PC-3 (cell line): Measurements from ENCODE around the gene HNF4A. TPM values are rescaled to one million over a fixed set of nuclear protein-coding genes. Genes with fewer than 3 reads are reported as not detected.

ENCODE experiments used
- ATAC-seq: fragments of 200-7000 bp; cut with Tn5 transposase; 2 replicates; pipeline ENCODE4 v1.9.1; 2020; ENCODE audit warnings: mild to moderate bottlenecking, moderate library complexity
- BruUV-seq: library from RNA; stranded (reverse); fragments of 400-500 nt; replicated peaks from 2 replicates; lab custom pipeline; 2021; lab: Mats Ljungman, UMichigan
- CTCF ChIA-PET: fragments of 300-600 bp; sonication (Branson Sonifier 250); formaldehyde crosslinking; loops from one replicate; lab custom pipeline; 2022; ENCODE audit warnings: antibody characterized with exemption; lab: Charles Lee
- POLR2A ChIA-PET: fragments of 300-600 bp; sonication (Branson Sonifier 250); formaldehyde crosslinking; loops from one replicate; lab custom pipeline; 2022; ENCODE audit warnings: antibody characterized with exemption; ENCODE audit not compliant: unreplicated experiment; lab: Charles Lee
- DNase-seq: peaks from one replicate; pipeline ENCODE4 v3.0.0-alpha.2; 2015
- H2AFZ ChIP-seq: fragments of 300-600 bp; sonication (generic); 2 replicates; pipeline ENCODE4 v1.6.0; 2016; ENCODE audit warnings: antibody characterized with exemption, low read length
- H3F3A ChIP-seq: fragments of 300-600 bp; sonication (generic); one replicate; pipeline ENCODE4 v1.6.0; 2017; ENCODE audit warnings: antibody characterized with exemption, low read length, control low read depth, mild to moderate bottlenecking; ENCODE audit not compliant: unreplicated experiment
- H3K27ac ChIP-seq: fragments of 300-600 bp; sonication (generic); 2 replicates; pipeline ENCODE4 v1.5.1; 2016; ENCODE audit warnings: mild to moderate bottlenecking, low read length
- H3K27me3 ChIP-seq: fragments of 300-600 bp; sonication (generic); 2 replicates; pipeline ENCODE4 v1.6.1; 2016; ENCODE audit warnings: low read length, mixed read lengths
- H3K36me3 ChIP-seq: fragments of 300-600 bp; sonication (generic); 2 replicates; pipeline ENCODE4 v1.6.1; 2016; ENCODE audit warnings: low read depth, mixed run types, low read length, mixed read lengths
- H3K4me1 ChIP-seq: fragments of 300-600 bp; sonication (generic); 2 replicates; pipeline ENCODE4 v1.5.1; 2016; ENCODE audit warnings: low read length; ENCODE audit not compliant: insufficient read depth
- H3K4me2 ChIP-seq: fragments of 300-600 bp; sonication (generic); 2 replicates; pipeline ENCODE4 v1.6.0; 2016; ENCODE audit warnings: low read length
- H3K4me3 ChIP-seq: fragments of 300-600 bp; sonication (generic); 2 replicates; pipeline ENCODE4 v1.5.1; 2016; ENCODE audit warnings: mild to moderate bottlenecking, low read length, mixed read lengths
- H3K79me2 ChIP-seq: fragments of 300-600 bp; sonication (generic); 2 replicates; pipeline ENCODE4 v1.6.1; 2017; ENCODE audit warnings: low read length, mixed read lengths
- H3K9ac ChIP-seq: fragments of 300-600 bp; sonication (generic); 2 replicates; pipeline ENCODE4 v1.6.0; 2016; ENCODE audit warnings: mild to moderate bottlenecking, low read length
- H3K9me2 ChIP-seq: fragments of 300-600 bp; sonication (generic); replicated peaks from 2 replicates; pipeline ENCODE4 v1.6.1; 2016; ENCODE audit warnings: mixed run types, low read length, mixed read lengths
- H3K9me3 ChIP-seq: fragments of 300-600 bp; sonication (generic); 2 replicates; pipeline ENCODE4 v1.6.1; 2016; ENCODE audit warnings: low read length, mixed read lengths
- H4K20me1 ChIP-seq: fragments of 300-600 bp; sonication (generic); 2 replicates; pipeline ENCODE4 v1.6.1; 2016; ENCODE audit warnings: low read length, mixed read lengths
- CTCF ChIP-seq: fragments of 300-600 bp; sonication (generic); conservative IDR thresholded peaks from 2 replicates; pipeline ENCODE4 v1.5.1; 2017; ENCODE audit warnings: antibody characterized with exemption, low read depth, mild to moderate bottlenecking, low read length
- EZH2 ChIP-seq: fragments of 300-600 bp; sonication (generic); IDR thresholded peaks from one replicate; pipeline ENCODE4 v1.6.1; 2017; ENCODE audit warnings: antibody characterized with exemption, mild to moderate bottlenecking, low read length; ENCODE audit not compliant: unreplicated experiment
- EZH2phosphoT487 ChIP-seq: fragments of 300-600 bp; sonication (generic); IDR thresholded peaks from 2 replicates; pipeline ENCODE4 v1.6.1; 2018; ENCODE audit warnings: mild to moderate bottlenecking, antibody characterized with exemption, low read length, borderline replicate concordance
- intact Hi-C: fragments of 100-400 bp; cut with micrococcal nuclease; formaldehyde crosslinking; loops from 2 replicates; pipeline ENCODE4 v1.9.0; 2023
- total RNA-seq: library from RNA; depleted of rRNA; stranded (reverse); fragments of >200 nt; gene quantifications from 2 replicates; pipeline ENCODE4 v1.2.3, GENCODE V29; 2014

HNF4A gene
- total RNA-seq, 1 experiment from 2014 or later, result not detected

GRCh38 chr20:44445742-44446710 lies 90.5 kb downstream of the HNF4A start:
- ChIA-PET POLR2A (no interaction called here), CTCF (no interaction called here)
- H3K79me2 ChIP-seq, result no peaks in the 10 kb centered on the region
- H3K4me3 ChIP-seq, result no peak overlapping the region
- intact Hi-C loops, result no loop called here
- H3K9me3 ChIP-seq, result no peaks in the 10 kb centered on the region
- BruUV-seq, result no TSS peak
- DNase-seq (no peak), ATAC-seq (no peak)
- no peaks in the 10 kb centered on the region for H4K20me1 ChIP-seq
- no peaks in the 10 kb centered on the region for H3K27me3 ChIP-seq
- TF ChIP-seq EZH2phosphoT487, result no peak
- no peak for TF ChIP-seq CTCF
- no peak for TF ChIP-seq EZH2
- no peak overlapping the region for H3K4me2 ChIP-seq
- H2AFZ ChIP-seq, result no peak overlapping the region
- no peaks in the 10 kb centered on the region for H3F3A ChIP-seq
- H3K9me2 ChIP-seq, result no peaks in the 10 kb centered on the region
- H3K9ac ChIP-seq, result no peak overlapping the region
- no peak overlapping the region for H3K27ac ChIP-seq
- H3K4me1 ChIP-seq, result no peaks in the 10 kb centered on the region
- no peaks in the 10 kb centered on the region for H3K36me3 ChIP-seq

- no peaks in the 10 kb centered on the region for H3K9me3 ChIP-seq
- no peak overlapping the region for H3K4me3 ChIP-seq
- no peaks in the 10 kb centered on the region for H4K20me1 ChIP-seq
- DNase-seq (no peak), ATAC-seq (no peak)
- H3K9ac ChIP-seq, result no peak overlapping the region
- H3K27me3 ChIP-seq, result no peaks in the 10 kb centered on the region
- TF ChIP-seq EZH2phosphoT487 (no peak), CTCF (no peak), EZH2 (no peak)
- no peaks in the 10 kb centered on the region for H3K9me2 ChIP-seq
- no peak overlapping the region for H3K27ac ChIP-seq
- no peaks in the 10 kb centered on the region for H3F3A ChIP-seq
- POLR2A ChIA-PET, result no interaction called here
- no TSS peak for BruUV-seq
- H3K79me2 ChIP-seq, result no peaks in the 10 kb centered on the region
- intact Hi-C loops, result no loop called here
- H3K4me1 ChIP-seq, result no peaks in the 10 kb centered on the region
- H3K36me3 ChIP-seq, result no peaks in the 10 kb centered on the region
- no peak overlapping the region for H2AFZ ChIP-seq
- H3K4me2 ChIP-seq, result no peak overlapping the region
- CTCF ChIA-PET, result no interaction called here
These were observed 92.4 kb downstream of the HNF4A start for GRCh38 chr20:44447827-44448419.
